ENCODE results near the gene SCARF2.

Gene SCARF2

DNA sequence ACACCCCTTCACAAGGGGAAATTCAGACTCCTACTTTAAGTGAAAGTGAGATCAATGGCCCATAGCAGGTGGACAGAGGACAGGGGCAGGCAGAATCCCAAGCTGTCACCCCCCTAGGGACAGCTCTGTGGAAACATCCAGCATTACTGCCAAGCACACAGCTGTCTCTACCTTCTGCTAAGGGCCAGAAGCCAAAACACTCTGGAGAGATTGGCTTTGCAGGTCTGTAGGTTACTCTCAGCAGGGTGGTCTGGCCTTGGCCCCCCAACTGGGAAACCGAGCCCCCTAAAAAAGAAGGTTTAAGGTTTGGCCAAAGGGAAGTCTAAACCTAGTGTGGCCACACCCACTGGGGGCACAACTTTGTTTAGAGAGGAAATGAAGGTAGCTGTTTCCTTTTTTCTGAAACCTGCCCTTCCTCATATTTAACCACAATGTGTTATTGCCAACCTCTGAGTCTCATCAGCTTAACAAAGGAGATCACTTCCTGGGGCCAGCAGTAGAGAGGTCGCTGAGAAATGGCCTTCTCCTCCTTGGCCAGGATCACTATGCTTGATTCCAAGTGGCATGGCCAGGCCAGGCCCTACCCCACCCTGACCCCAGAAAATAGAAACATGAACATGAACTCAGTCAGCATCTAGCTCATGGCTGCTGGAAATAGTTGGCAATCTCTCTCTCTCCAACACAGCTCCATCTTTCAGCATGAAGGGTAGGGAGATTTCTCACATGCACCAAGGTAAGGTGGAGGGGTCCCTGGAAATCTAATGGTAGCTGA, 25.9 kb upstream of the SCARF2 start:
- H3K4me3 ChIP-seq (ENCODE audit: low read depth, low read length) = no peak overlapping the region
- no peak for TF ChIP-seq POLR2A (IDR thresholded peaks at IDR 0.05; ENCODE audit: extremely low read depth, insufficient read length)
- TF ChIP-seq MYC (IDR thresholded peaks at IDR 0.05; ENCODE audit: low read depth, low read length) = no peak
- TF ChIP-seq, protein P1, sequence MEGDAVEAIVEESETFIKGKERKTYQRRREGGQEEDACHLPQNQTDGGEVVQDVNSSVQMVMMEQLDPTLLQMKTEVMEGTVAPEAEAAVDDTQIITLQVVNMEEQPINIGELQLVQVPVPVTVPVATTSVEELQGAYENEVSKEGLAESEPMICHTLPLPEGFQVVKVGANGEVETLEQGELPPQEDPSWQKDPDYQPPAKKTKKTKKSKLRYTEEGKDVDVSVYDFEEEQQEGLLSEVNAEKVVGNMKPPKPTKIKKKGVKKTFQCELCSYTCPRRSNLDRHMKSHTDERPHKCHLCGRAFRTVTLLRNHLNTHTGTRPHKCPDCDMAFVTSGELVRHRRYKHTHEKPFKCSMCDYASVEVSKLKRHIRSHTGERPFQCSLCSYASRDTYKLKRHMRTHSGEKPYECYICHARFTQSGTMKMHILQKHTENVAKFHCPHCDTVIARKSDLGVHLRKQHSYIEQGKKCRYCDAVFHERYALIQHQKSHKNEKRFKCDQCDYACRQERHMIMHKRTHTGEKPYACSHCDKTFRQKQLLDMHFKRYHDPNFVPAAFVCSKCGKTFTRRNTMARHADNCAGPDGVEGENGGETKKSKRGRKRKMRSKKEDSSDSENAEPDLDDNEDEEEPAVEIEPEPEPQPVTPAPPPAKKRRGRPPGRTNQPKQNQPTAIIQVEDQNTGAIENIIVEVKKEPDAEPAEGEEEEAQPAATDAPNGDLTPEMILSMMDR (IDR thresholded peaks at IDR 0.05; ENCODE audit: low read depth, low read length) = no peak
- TF ChIP-seq, protein P2, sequence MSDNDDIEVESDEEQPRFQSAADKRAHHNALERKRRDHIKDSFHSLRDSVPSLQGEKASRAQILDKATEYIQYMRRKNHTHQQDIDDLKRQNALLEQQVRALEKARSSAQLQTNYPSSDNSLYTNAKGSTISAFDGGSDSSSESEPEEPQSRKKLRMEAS (IDR thresholded peaks at IDR 0.05; ENCODE audit: low read depth, low read length) = no peak
- peak; percentile 59 for DNase-seq (ENCODE audit: low read depth)

DNA sequence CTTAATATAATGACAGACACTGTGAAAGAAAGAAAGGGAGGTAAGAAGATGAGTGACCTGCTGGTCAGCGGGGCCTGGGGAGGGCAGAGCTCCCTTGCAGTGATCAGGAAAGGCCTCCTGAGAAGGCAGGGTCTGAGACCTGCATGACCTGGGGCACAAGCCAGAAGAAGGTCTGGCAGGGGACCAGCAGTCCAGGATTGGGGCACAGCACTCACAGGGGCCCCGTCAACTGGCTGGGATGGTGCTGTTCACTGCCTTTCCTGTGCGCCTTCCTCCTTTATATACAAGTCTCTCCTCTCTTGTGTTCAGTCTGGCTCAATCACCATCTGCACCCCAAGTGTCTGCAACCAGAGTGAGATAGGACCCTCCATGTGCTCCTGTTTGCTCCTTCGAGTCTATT, 22.2 kb upstream of the SCARF2 start:
- H3K4me3 ChIP-seq (ENCODE audit: low read depth, low read length) = no peak overlapping the region
- DNase-seq (ENCODE audit: low read depth) = no peak
- TF ChIP-seq, protein P1 (IDR thresholded peaks at IDR 0.05; ENCODE audit: low read depth, low read length) = no peak
- TF ChIP-seq POLR2A (IDR thresholded peaks at IDR 0.05; ENCODE audit: extremely low read depth, insufficient read length) (no peak), MYC (IDR thresholded peaks at IDR 0.05; ENCODE audit: low read depth, low read length) (no peak)
- TF ChIP-seq, protein P2 (IDR thresholded peaks at IDR 0.05; ENCODE audit: low read depth, low read length) = no peak

DNA sequence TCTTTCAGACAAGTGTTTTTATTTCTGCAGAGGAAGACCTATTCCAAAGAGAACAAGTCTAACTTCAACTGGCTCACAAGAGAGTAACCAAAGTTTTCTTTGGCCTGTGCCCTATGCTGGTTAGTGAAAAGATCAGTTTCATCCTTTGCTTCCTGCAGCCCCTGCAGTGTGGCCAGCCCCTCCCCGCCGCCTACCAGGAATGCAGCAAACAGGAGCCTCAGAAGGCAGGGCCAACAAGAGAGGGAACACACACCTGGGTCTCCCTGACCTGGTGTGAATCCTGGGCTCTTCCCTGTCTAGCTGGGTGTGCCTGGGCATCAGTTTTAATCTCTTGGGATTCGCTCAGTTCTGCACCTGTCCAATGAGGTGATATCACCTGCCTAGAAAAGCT, 21.5 kb upstream of the SCARF2 start:
- TF ChIP-seq, protein P1 (IDR thresholded peaks at IDR 0.05; ENCODE audit: low read depth, low read length) = no peak
- TF ChIP-seq POLR2A (IDR thresholded peaks at IDR 0.05; ENCODE audit: extremely low read depth, insufficient read length) (no peak), MYC (IDR thresholded peaks at IDR 0.05; ENCODE audit: low read depth, low read length) (no peak)
- TF ChIP-seq, protein P2 (IDR thresholded peaks at IDR 0.05; ENCODE audit: low read depth, low read length) = no peak
- no peak overlapping the region for H3K4me3 ChIP-seq (ENCODE audit: low read depth, low read length)
- DNase-seq (ENCODE audit: low read depth) = no peak

DNA sequence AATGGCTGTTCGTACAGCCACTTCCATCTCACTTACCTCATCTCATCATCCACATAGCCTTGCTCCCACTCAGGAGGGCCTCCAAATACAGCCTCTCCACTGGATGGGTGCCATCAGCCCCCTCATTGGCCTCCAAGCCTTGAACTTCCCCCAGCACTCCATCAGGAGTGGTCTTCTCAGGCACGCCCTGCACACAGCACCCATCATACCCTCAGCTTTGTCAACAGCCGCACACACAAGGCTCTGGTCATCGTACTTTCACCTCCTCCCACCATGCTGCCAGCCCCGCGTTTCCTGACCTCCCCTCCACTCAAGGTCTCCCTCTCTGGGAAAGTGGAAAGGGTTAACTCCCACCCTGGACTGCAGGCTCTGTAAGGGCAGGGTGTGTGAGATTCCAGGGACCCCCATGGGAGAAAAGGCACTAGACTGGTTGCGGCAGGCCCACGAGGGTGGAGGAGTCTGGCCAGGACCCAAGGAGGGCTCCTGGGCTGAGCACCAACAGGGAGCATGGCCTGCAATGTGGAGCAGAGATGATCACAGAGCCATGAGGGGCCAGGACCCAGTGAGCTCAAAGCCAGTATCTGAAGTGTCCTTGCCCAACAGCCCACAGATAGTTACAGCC, 21.0 kb upstream of the SCARF2 start:
- no peak overlapping the region for H3K4me3 ChIP-seq (ENCODE audit: low read depth, low read length)
- DNase-seq (ENCODE audit: low read depth) = no peak
- TF ChIP-seq MYC (IDR thresholded peaks at IDR 0.05; ENCODE audit: low read depth, low read length) (no peak), POLR2A (IDR thresholded peaks at IDR 0.05; ENCODE audit: extremely low read depth, insufficient read length) (no peak)
- TF ChIP-seq, protein P1 (IDR thresholded peaks at IDR 0.05; ENCODE audit: low read depth, low read length) = no peak

DNA sequence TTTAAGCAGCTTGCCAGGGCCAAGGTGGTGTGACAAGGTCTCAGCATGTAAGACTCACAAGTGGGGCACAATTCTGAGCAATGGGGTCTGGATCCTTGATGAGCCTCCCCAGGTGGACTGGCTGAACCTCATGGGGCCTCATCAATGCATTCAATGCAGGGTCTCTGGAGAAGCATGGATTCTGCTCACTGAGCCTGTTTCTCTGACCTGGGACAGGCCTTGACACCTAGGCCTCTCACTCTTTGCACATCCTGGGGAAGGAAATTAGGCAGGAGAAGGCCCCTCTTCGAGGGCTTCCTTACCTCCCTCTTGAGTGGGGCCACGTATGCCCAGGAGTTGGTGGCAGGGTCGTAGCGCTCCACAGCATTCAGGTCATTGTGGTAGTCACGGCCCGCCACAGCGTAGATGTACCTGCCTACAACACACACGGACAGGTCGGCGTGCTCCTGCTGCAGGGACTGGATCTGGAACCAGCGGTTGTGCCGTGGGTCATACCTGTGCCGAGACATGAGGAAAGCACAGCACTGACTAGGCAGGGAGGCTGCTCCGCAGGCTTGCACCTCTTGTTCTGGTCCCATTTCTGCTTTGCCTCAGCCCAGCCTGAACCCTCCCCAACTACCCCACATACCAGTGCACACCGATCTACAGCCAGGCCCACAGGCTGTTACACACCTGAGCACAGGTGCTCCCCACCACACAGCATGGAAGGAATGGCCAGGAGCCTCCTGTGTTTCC, 20.0 kb upstream of the SCARF2 start:
- no peak for TF ChIP-seq POLR2A (IDR thresholded peaks at IDR 0.05; ENCODE audit: extremely low read depth, insufficient read length)
- TF ChIP-seq, protein P2 (IDR thresholded peaks at IDR 0.05; ENCODE audit: low read depth, low read length) = no peak
- TF ChIP-seq MYC (IDR thresholded peaks at IDR 0.05; ENCODE audit: low read depth, low read length) = no peak
- TF ChIP-seq, protein P1 (IDR thresholded peaks at IDR 0.05; ENCODE audit: low read depth, low read length) = no peak
- H3K4me3 ChIP-seq (ENCODE audit: low read depth, low read length) = no peak overlapping the region
- no peak for DNase-seq (ENCODE audit: low read depth)
